Kidney epithelial cell (primary cell): ENCODE data around the gene MCCC1. TPM values are rescaled to one million over a fixed set of nuclear protein-coding genes. Genes with fewer than 3 reads are reported as not detected.

Source experiments
- DNase-seq: peaks from one replicate; pipeline ENCODE4 v3.0.0-alpha.2; 2010; ENCODE audit warnings: low read depth
- H3K27me3 ChIP-seq: 2 replicates; pipeline ENCODE4 v1.6.0; 2011; ENCODE audit warnings: low read length; ENCODE audit not compliant: control insufficient read depth, insufficient read depth
- H3K36me3 ChIP-seq: 2 replicates; pipeline ENCODE4 v1.5.1; 2011; ENCODE audit warnings: low read length; ENCODE audit not compliant: control insufficient read depth, insufficient read depth
- H3K4me3 ChIP-seq: 2 replicates; pipeline ENCODE4 v1.5.1; 2011; ENCODE audit warnings: low read depth, mild to moderate bottlenecking, control low read depth, low read length
- total RNA-seq: library from RNA; depleted of rRNA; stranded (reverse); fragments of >200 nt; gene quantifications from 2 replicates; pipeline ENCODE4 v1.2.3, GENCODE V29; 2015
- TF ChIP-seq, protein P1 (sequence below): IDR thresholded peaks from 2 replicates; pipeline ENCODE4 v1.5.1; 2011; ENCODE audit warnings: mild to moderate bottlenecking, moderate library complexity, low read length, control low read depth, inconsistent platforms; ENCODE audit not compliant: insufficient read depth, poor library complexity, severe bottlenecking

Gene MCCC1
- total RNA-seq, 1 donor from 2014 or later: 15.9 TPM

DNA sequence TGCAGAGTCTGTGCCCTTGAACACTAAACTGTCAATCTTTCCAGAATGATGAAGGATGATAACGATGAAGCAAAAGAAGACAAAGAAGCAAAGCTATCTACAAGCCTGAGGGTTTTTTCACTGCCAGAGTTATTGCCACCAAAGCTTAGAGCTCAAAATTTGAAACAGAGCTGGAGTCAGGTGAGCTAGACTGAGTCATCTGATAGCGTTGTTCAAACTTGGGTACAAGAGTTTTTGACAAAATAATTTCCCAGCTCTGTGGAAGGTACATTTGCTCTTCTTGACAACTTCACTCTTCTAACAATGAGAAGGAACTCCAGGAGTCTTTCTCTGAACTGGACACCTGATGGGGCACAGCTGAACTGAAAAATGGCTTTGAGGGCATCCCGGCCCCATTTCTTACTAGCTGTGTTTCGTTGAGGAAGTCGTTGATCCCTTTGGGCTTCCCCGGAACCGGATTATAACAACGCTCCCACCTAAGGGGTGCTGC, 715 bp downstream of the MCCC1 start:
- Histone ChIP-seq H3K4me3 (peak overlapping the region; percentile 76), H3K27me3 (no peaks in the 10 kb centered on the region), H3K36me3 (no peaks in the 10 kb centered on the region)
- TF ChIP-seq, protein P1, sequence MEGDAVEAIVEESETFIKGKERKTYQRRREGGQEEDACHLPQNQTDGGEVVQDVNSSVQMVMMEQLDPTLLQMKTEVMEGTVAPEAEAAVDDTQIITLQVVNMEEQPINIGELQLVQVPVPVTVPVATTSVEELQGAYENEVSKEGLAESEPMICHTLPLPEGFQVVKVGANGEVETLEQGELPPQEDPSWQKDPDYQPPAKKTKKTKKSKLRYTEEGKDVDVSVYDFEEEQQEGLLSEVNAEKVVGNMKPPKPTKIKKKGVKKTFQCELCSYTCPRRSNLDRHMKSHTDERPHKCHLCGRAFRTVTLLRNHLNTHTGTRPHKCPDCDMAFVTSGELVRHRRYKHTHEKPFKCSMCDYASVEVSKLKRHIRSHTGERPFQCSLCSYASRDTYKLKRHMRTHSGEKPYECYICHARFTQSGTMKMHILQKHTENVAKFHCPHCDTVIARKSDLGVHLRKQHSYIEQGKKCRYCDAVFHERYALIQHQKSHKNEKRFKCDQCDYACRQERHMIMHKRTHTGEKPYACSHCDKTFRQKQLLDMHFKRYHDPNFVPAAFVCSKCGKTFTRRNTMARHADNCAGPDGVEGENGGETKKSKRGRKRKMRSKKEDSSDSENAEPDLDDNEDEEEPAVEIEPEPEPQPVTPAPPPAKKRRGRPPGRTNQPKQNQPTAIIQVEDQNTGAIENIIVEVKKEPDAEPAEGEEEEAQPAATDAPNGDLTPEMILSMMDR: no peak
- no peak for DNase-seq

DNA sequence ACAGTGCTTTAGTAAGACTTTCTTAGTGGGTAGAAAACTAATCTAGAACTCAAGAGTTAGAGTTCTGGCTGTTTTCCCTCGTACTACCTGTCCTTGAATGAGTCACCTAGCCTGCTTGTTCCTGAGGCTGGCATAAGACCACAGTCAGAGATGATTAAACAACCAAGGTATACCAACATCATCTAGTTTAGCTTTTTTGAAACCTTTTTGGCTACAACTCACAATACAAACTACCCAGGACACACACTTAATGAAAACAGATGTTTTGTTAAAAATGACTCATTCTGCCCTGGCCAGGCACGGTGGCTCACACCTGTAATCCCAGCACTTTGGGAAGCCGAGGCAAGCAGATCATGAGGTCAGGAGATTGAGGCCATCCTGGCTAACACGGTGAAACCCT, 4.6 kb downstream of the MCCC1 start:
- H3K4me3 ChIP-seq: no peak overlapping the region
- no peaks in the 10 kb centered on the region for H3K27me3 ChIP-seq
- TF ChIP-seq, protein P1: no peak
- peak; percentile 31 for DNase-seq
- no peaks in the 10 kb centered on the region for H3K36me3 ChIP-seq

DNA sequence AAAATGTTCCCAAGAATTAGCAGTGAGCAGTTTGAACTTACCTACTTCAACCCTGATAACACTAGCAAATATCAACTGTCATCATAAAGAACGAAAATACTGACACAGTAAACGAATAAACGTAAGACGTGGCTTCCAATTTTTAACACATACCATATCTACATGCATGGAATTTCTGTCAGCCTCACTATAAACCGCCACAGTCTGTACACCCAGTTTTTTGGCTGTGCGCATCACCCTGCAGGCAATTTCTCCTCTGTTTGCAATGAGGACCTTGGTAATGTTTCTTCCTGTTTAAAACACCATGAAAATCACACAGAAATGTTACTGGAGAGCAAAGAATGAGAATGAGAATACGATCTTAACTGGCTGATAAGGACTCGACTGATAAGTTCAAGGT, 7.0 kb downstream of the MCCC1 start:
- TF ChIP-seq, protein P1: no peak
- H3K4me3 ChIP-seq: no peak overlapping the region
- H3K27me3 ChIP-seq: no peaks in the 10 kb centered on the region
- DNase-seq: no peak
- H3K36me3 ChIP-seq: no peaks in the 10 kb centered on the region

DNA sequence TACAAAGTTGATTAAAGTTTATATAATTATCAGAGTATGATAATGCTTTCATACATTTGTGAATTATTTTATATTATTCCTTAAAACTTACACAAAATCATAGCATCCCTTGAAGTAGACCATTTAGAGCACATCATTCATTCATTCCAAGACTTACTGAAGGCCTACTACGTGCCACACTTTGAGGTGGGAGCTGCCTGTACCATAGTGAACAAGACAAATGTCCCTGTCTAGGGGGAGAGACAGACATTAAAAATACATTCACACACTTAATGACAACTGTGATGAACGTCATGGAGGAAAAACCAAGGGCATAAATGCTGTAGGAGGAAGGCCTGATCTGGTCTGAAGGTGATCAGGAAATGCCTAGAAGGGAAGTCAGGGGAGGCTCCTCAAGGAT, 12.1 kb downstream of the MCCC1 start:
- no peak for DNase-seq
- H3K27me3 ChIP-seq: no peaks in the 10 kb centered on the region
- H3K4me3 ChIP-seq: no peak overlapping the region
- no peaks in the 10 kb centered on the region for H3K36me3 ChIP-seq
- TF ChIP-seq, protein P1: no peak

DNA sequence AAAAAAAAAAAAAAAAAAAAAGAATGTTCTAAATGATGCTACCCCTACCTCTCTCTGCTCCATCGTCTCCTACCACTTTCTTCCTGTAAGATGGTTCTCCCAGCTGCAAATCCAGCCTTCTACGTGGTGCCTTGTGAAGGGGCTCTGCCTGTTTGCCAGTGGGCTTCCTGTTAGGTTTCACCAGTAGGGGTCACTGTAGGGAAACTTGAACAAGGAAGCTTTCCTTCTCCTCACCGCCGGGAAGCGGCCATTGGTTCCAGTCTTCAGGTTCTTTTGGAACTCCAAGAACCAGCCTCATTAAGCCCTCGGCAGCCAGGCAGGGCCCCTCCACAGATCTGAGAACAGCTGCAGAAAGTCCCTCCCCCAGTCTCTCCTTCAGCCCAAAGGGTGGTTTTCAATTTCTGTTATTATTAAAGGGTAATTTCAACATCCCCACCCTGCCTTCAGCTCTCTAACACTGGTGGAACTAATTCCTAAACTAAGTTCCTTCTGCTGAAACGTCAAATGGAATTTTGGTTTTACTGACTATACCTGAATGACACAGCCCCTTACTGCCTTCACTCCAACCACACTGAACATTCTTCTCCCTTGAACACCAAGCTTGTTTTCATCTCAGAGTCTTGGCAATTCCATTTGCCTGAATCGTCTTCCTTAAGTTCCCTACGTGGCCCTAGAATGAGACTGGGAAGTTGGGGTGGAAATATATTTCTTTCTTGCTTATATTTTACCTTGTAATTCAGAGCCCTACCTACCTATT, 13.5 kb downstream of the MCCC1 start:
- Histone ChIP-seq H3K27me3 (no peaks in the 10 kb centered on the region), H3K36me3 (no peaks in the 10 kb centered on the region), H3K4me3 (no peak overlapping the region)
- TF ChIP-seq, protein P1: peak; percentile 45
- no peak for DNase-seq
